ENCODE measurements around the gene UBAP2.
"Not testable (repeated sequence)": the region's sequence is repeated elsewhere in the genome, so short reads cannot be mapped to it uniquely, and the experiment has no call there.

Gene UBAP2

DNA sequence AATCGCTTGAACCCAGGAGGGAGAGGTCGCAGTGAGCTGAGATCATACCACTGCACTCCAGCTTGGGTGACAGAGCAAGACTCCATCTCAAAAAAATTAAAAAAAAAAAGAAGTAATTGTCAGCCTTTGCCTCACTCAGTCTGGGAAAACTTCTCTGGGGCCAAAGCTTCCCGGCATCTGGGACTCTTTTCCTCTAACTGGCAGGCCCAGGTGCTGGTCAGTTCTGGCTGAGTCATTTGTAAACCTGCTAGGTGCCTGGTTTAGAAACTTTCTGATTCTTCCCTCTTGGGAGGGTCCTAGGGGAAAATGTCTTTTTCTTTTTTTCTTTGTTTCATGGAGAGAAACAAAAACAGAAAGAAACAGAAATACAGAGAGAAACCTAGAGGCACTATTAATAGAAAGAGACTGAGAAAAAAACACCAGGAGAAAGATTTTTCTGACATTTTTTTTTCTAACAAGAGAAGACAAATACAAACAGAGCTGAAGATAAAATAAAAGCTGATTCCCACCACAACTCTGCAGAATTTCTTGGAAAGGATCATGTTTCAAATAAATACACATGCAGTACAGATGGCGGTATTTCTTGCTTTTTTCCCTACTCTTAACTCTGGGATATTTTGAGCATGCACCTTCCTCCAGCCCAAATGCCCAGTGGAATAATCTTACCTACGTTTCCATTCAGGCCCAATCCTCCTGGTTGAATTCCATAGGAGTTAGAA is 22.1 kb upstream of the UBAP2 start:
- peaks cover 16% of the 10 kb centered on the region for H3K4me1 ChIP-seq (ENCODE audit: insufficient read depth, low read length)
- no peaks in the 10 kb centered on the region; the same call in 1 of the 2 replicates for H3K36me3 ChIP-seq (ENCODE audit: insufficient read depth, low read length)
- H3K9me3 ChIP-seq (ENCODE audit: control insufficient read depth, insufficient read depth, low read length): no peaks in the 10 kb centered on the region
- no peak overlapping the region for H3K9ac ChIP-seq (ENCODE audit: low read depth, low read length)

DNA sequence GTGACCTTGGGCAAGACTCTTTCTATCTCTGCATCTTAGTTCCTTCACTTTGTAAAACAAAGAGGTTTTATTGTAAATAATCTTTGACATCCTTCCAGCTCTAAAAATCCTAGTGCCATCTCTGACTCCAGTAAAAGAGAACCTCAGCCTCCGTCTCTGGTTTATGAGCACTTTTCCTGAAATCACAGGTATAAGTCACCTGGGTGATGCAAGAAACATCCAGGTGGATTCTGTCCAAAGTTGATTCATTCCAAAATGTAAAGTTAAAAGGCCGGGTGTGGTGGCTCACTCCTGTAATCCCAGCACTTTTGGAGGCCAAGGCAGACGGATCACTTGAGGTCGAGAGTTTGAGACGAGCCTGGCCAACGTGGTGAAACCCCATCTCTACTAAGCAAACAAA is 21.1 kb upstream of the UBAP2 start:
- peaks cover 16% of the 10 kb centered on the region for H3K4me1 ChIP-seq (ENCODE audit: insufficient read depth, low read length)
- H3K9ac ChIP-seq (ENCODE audit: low read depth, low read length): no peak overlapping the region
- no peaks in the 10 kb centered on the region; the same call in 1 of the 2 replicates for H3K36me3 ChIP-seq (ENCODE audit: insufficient read depth, low read length)
- H3K9me3 ChIP-seq (ENCODE audit: control insufficient read depth, insufficient read depth, low read length): no peaks in the 10 kb centered on the region

DNA sequence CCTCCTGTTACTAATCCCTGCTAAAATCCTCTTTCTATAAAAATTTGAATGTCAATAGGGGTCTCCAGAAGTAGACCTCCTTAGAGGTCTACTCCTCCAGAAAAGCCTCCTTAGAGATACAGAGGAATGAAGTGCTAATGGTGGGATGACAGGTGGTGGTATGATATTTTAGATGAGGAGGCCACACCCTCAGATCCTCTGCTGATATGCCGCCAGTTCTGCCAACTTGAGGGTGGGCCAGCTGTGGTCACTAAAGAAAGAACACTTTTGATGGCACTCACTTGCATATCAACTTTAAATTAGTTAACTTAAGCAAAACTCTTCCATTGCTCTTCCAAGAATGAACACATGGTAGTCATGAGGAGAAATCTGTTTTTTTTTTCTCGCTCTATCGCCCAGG is 16.9 kb upstream of the UBAP2 start:
- Histone ChIP-seq H3K36me3 (ENCODE audit: insufficient read depth, low read length) (no peaks in the 10 kb centered on the region; the same call in 1 of the 2 replicates), H3K9me3 (ENCODE audit: control insufficient read depth, insufficient read depth, low read length) (no peaks in the 10 kb centered on the region), H3K9ac (ENCODE audit: low read depth, low read length) (no peak overlapping the region), H3K4me1 (ENCODE audit: insufficient read depth, low read length) (no peaks in the 10 kb centered on the region)

DNA sequence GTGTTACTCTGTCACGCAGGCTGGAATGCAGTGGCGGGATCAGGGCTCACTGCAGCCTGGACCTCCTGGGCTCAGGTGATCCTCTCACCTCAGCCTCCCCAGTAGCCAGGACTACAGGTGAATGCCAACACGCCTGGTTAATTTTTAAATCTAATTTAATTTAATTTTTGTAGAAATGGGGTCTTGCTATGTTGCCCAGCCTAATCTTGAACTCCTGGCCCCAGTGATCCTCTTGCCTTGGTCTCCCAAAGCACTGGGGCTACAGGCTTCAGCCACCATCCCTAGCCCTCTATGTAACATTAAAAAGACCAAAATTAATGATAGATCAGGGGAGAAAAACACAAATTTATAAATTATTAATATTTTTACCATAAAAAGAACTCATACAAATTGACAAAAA is 11.3 kb upstream of the UBAP2 start:
- no peaks in the 10 kb centered on the region for H3K4me1 ChIP-seq (ENCODE audit: insufficient read depth, low read length)
- no peaks in the 10 kb centered on the region for H3K9me3 ChIP-seq (ENCODE audit: control insufficient read depth, insufficient read depth, low read length)
- no peak overlapping the region for H3K9ac ChIP-seq (ENCODE audit: low read depth, low read length)
- H3K36me3 ChIP-seq (ENCODE audit: insufficient read depth, low read length): no peaks in the 10 kb centered on the region

DNA sequence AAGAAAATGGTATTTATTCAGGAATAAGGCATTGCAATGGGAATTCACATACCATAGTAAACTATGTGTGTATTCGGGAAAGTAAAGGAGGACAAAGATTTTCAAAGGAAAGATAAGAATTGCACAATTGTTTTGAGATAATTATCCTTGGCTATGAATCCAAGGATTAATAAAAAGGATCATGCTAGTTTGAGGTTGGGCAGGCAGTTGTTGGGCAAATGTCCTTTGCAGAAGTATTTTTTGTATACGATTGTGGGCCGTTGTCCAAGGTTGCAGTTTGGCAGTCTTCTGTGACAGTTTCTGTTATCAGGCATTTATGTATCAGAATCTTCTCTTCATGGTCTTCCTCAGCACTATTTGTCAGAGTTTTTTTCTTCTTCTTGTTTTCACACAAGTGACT is 10.6 kb upstream of the UBAP2 start:
- H3K9me3 ChIP-seq (ENCODE audit: control insufficient read depth, insufficient read depth, low read length): no peaks in the 10 kb centered on the region
- H3K4me1 ChIP-seq (ENCODE audit: insufficient read depth, low read length): no peaks in the 10 kb centered on the region
- no peaks in the 10 kb centered on the region for H3K36me3 ChIP-seq (ENCODE audit: insufficient read depth, low read length)
- H3K9ac ChIP-seq (ENCODE audit: low read depth, low read length): no peak overlapping the region

DNA sequence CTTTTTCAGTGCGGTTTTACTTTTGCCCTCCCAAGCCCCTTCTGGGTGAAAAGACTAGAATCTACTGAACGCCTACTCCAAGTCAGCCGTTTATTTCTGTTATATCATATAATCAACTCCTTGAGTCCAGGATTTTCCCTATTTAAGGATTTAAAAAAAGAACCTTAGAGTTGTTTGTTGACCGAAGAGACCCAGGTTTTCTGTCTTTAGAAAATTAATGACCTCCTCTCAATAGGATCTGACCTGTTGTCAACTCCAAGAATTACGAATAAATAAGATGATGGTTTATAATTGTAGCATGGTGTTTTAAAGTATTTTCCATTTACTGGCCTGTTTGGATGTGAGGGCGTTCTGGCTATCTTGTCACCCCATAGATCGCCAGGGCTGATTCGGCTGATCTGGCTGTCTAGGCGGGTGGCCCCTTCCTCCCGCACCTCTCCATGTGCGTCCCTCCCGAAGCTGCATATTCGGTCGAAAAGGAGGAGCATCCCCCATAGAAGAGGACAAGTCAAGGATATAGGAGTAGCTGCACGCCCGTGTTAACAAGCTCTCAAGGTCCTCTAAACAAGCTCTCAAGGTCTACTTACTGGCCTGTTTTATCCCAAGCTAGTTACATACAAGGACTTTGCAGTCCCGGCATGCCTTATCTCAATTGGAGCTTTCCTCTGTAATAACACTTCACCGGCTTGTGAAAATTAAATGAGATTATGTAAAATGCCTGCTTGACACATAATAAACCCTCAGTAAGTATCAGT is 1.1 kb upstream of the UBAP2 start:
- Histone ChIP-seq H3K36me3 (ENCODE audit: insufficient read depth, low read length) (no peaks in the 10 kb centered on the region), H3K9ac (ENCODE audit: low read depth, low read length) (peak overlapping the region; percentile 82), H3K4me1 (ENCODE audit: insufficient read depth, low read length) (peaks cover 8% of the 10 kb centered on the region; the same call in 1 of the 2 replicates), H3K9me3 (ENCODE audit: control insufficient read depth, insufficient read depth, low read length) (no peaks in the 10 kb centered on the region)

DNA sequence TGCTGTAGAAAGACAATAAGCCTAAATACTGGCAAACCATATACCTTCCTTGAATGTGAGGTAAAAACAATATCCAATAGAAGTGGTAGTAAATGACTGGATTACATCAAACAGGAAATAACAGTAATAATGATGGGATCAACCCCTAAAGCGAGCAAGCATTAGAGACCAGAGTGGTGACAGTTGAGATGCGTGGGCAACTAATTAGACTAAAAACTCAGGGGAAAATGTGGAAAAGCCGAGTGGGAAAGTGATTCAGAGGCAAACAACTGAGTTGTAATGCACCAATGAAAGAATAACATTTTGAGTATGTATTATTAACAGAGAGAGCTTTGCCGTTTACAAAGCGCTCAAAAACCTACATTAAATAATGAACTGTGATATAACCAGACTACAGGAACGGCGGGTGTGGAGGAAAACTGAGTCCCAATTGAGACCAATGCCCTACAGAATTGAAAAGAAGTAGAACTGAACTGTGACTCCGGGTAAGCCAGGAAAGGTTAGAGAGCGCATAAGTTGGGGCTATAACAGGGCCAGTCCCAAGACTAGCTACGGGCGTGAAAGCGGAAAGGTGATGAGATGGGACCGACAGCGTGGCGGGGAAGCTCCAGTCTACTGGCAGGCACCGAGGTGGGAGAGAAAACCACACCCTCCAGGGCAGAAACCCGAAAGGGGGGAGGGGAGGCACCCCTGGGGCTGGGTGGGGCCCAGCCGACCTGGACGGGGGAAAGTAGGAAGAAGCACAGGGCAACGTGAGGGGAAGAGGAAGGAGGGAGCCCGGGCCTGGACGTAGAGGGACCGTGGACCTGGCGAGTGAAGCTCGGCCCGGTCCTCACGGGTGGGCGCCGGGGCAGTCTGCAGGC is 592 bp downstream of the UBAP2 start:
- peak overlapping the region; percentile 82 for H3K9ac ChIP-seq (ENCODE audit: low read depth, low read length)
- H3K4me1 ChIP-seq (ENCODE audit: insufficient read depth, low read length): peaks cover 8% of the 10 kb centered on the region; the same call in 1 of the 2 replicates
- no peaks in the 10 kb centered on the region for H3K36me3 ChIP-seq (ENCODE audit: insufficient read depth, low read length)
- H3K9me3 ChIP-seq (ENCODE audit: control insufficient read depth, insufficient read depth, low read length): no peaks in the 10 kb centered on the region

DNA sequence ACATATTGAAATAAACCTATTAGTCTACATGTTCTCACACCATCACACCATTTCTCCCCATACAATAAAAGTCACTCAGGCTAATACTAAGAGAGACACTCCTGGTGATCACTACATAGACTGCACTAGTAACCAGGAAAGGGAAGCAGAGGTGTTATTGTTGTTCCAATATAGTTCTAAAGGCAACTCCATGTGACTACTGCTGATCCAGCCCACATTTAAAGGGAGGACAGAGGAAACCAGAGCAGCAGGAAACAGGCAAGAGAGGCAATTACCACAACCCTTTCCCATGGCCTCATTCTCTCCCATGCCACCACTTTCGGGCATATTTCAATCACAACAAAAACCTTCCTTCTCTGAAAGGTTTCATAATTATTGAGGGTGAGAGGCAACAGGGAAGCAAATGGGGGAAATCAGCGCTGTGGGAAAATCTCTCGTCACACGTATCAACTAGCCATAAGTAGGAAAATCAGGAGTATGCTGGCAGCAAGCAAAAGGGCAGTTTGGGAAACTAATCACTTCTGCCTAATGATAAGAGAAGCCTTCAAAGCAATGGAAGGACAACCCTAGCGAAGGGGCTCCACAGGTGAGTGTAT is 1.8 kb downstream of the UBAP2 start:
- Histone ChIP-seq H3K9me3 (ENCODE audit: control insufficient read depth, insufficient read depth, low read length) (no peaks in the 10 kb centered on the region), H3K9ac (ENCODE audit: low read depth, low read length) (peak overlapping the region; percentile 82; the same call in 1 of the 2 replicates), H3K36me3 (ENCODE audit: insufficient read depth, low read length) (no peaks in the 10 kb centered on the region), H3K4me1 (ENCODE audit: insufficient read depth, low read length) (peaks cover 8% of the 10 kb centered on the region; the same call in 1 of the 2 replicates)

DNA sequence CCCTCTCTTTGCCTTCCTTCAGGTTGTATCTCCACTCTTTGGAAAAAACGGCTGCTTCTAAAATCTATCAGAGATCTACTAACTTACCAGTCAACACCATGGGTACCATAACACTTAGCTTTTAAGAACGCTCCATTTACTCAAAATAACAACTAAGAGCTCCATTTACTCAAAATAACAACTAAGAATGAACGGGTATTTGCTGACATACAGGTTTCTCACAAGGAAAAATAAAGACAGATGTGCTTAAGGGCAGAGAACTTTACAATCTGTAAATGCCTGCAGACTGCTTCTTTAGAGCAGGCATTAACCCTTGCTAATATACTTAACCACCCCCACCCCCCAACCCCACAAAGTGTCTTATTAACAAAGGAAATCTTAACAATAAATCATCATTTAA is 2.8 kb downstream of the UBAP2 start:
- no peaks in the 10 kb centered on the region for H3K9me3 ChIP-seq (ENCODE audit: control insufficient read depth, insufficient read depth, low read length)
- peaks cover 8% of the 10 kb centered on the region; the same call in 1 of the 2 replicates for H3K4me1 ChIP-seq (ENCODE audit: insufficient read depth, low read length)
- H3K9ac ChIP-seq (ENCODE audit: low read depth, low read length): no peak overlapping the region
- H3K36me3 ChIP-seq (ENCODE audit: insufficient read depth, low read length): no peaks in the 10 kb centered on the region

DNA sequence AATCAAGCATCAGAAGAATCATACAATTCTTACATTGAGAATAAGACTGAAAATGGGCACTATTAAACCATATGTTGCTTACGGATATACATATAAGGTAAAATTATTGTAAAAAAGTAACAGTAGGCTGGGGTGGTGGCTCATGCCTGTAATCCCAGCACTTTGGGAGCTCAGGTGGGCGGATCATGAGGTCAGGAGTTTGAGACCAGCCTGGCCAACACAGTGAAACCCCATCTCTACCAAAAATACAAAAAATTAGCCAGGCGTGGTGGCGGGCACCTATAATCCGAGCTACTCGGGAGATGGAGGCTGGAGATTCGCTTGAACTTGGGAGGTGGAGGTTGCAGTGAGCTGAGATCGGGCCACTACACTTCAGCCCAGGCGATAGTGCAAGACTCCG is 6.6 kb downstream of the UBAP2 start:
- H3K36me3 ChIP-seq (ENCODE audit: insufficient read depth, low read length): not testable (repeated sequence)

DNA sequence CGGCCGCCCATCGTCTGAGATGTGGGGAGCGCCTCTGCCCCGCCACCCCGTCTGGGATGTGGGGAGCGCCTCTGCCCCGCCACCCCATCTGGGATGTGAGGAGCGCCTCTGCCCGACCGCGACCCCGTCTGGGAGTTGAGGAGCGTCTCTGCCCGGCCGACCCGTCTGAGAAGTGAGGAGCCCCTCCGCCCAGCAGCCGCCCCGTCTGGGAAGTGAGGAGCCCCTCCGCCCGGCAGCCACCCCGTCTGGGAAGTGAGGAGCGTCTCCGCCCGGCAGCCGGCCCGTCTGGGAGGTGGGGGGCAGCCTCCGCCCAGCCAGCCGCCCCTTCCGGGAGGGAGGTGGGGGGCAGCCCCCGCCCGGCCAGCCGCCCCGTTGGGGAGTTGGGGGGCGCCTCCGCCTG is 9.8 kb downstream of the UBAP2 start:
- H3K9me3 ChIP-seq (ENCODE audit: control insufficient read depth, insufficient read depth, low read length); H3K36me3 ChIP-seq (ENCODE audit: insufficient read depth, low read length); H3K4me1 ChIP-seq (ENCODE audit: insufficient read depth, low read length); H3K9ac ChIP-seq (ENCODE audit: low read depth, low read length): not testable (repeated sequence)

More for the DNA sequence above, 6.6 kb downstream of the UBAP2 start:
- not testable (repeated sequence) for H3K9ac ChIP-seq (ENCODE audit: low read depth, low read length); H3K9me3 ChIP-seq (ENCODE audit: control insufficient read depth, insufficient read depth, low read length); H3K4me1 ChIP-seq (ENCODE audit: insufficient read depth, low read length)

DNA sequence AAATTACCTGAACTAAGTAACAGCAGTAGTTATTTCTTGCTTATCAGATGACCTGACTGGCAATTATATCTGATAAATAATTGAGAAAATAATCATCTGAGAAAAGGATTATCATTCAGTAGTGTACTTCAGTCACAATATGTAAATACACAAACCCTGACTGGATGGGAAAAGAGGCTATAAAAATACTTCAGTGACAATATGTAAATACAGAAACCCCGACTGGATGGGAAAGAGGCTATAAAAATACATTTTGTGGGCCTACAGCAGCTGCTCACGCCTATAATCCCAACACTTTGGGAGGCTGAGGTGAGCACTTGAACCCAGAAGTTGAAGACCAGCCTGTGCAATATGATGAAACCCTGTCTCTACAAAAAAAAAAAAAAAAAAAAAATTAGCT is 11.1 kb downstream of the UBAP2 start:
- peaks cover 5% of the 10 kb centered on the region; the same call in 1 of the 2 replicates for H3K9me3 ChIP-seq (ENCODE audit: control insufficient read depth, insufficient read depth, low read length)
- no peak overlapping the region for H3K9ac ChIP-seq (ENCODE audit: low read depth, low read length)

DNA sequence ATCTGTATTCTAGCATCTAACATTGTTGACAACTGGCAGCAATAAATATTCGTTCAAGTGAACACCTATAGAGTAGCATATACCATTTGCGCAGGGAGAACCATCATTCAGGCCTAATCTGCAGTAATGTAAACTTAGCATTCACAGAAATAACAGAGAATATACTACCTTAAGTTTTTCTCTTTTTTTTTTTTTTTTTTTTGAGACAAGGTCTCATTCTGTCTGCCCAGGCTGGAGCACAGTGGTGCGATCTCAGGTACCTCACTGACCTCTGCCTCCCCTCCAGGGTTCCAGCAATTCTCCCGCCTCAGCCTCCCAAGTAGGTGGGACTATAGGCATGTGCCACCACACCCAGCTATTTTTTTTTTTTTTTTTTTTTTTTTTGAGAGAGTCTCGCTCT is 12.1 kb downstream of the UBAP2 start:
- Histone ChIP-seq H3K4me1 (ENCODE audit: insufficient read depth, low read length) (no peaks in the 10 kb centered on the region), H3K36me3 (ENCODE audit: insufficient read depth, low read length) (peaks cover 4% of the 10 kb centered on the region; the same call in 1 of the 2 replicates), H3K9ac (ENCODE audit: low read depth, low read length) (no peak overlapping the region), H3K9me3 (ENCODE audit: control insufficient read depth, insufficient read depth, low read length) (peaks cover 5% of the 10 kb centered on the region; the same call in 1 of the 2 replicates)

More for the DNA sequence above, 11.1 kb downstream of the UBAP2 start:
- Histone ChIP-seq H3K36me3 (ENCODE audit: insufficient read depth, low read length) (peaks cover 4% of the 10 kb centered on the region; the same call in 1 of the 2 replicates), H3K4me1 (ENCODE audit: insufficient read depth, low read length) (no peaks in the 10 kb centered on the region)

DNA sequence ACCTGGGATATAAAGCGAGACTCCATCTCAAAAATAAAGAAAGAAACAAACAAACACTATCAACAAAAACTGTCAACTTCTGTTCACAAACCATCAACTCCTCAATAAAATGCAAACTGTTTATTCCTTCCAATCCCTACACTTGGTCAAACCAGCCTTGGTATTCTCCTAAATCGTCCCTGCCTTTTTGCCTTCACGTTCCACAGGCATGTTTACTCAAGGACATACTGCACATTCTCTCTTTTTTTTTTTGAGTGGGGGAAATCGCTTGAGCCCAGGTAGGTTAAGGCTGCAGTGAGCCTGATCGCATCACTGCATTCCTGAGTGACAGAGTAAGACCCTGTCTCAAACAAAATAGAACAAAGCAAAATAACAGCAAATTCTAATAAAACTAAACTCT is 13.0 kb downstream of the UBAP2 start:
- Histone ChIP-seq H3K9ac (ENCODE audit: low read depth, low read length) (no peak overlapping the region), H3K4me1 (ENCODE audit: insufficient read depth, low read length) (no peaks in the 10 kb centered on the region), H3K9me3 (ENCODE audit: control insufficient read depth, insufficient read depth, low read length) (peaks cover 5% of the 10 kb centered on the region; the same call in 1 of the 2 replicates), H3K36me3 (ENCODE audit: insufficient read depth, low read length) (peaks cover 4% of the 10 kb centered on the region; the same call in 1 of the 2 replicates)

Data from ES-I3 (cell line).